GM12872 (cell line): ENCODE data around the gene CD74.

Experiments used
- TF ChIP-seq, protein P1 (sequence below): IDR thresholded peaks from 3 replicates; pipeline ENCODE4 v1.5.1; 2011; ENCODE audit warnings: low read depth, mild to moderate bottlenecking, low read length, moderate library complexity; ENCODE audit not compliant: insufficient read depth

Gene CD74

GRCh38 chr5:150353032-150353675, 59.6 kb downstream of the CD74 start:
- TF ChIP-seq, protein P1, sequence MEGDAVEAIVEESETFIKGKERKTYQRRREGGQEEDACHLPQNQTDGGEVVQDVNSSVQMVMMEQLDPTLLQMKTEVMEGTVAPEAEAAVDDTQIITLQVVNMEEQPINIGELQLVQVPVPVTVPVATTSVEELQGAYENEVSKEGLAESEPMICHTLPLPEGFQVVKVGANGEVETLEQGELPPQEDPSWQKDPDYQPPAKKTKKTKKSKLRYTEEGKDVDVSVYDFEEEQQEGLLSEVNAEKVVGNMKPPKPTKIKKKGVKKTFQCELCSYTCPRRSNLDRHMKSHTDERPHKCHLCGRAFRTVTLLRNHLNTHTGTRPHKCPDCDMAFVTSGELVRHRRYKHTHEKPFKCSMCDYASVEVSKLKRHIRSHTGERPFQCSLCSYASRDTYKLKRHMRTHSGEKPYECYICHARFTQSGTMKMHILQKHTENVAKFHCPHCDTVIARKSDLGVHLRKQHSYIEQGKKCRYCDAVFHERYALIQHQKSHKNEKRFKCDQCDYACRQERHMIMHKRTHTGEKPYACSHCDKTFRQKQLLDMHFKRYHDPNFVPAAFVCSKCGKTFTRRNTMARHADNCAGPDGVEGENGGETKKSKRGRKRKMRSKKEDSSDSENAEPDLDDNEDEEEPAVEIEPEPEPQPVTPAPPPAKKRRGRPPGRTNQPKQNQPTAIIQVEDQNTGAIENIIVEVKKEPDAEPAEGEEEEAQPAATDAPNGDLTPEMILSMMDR = no peak

- TF ChIP-seq, protein P1 = no peak
Observed at GRCh38 chr5:150352244-150353031, 60.3 kb downstream of the CD74 start.
